Prostate gland (tissue), 2 donors: ENCODE results near the gene SYMPK. TPM values are rescaled to one million over a fixed set of nuclear protein-coding genes. Genes with fewer than 3 reads are reported as not detected.
"Not testable (repeated sequence)": the region's sequence is repeated elsewhere in the genome, so short reads cannot be mapped to it uniquely, and the experiment has no call there.

Experiments used
- DNase-seq: peaks from one replicate; pipeline ENCODE4 v3.0.0-alpha.2; 2019; ENCODE audit warnings: low spot score
- H3K27ac ChIP-seq, 2 donors: fragments of 200-600 bp; sonication (generic); 2 replicates each; pipeline ENCODE4 v1.5.1; 2017 to 2019
- H3K27me3 ChIP-seq: fragments of 200-600 bp; sonication (generic); replicated peaks from 2 replicates; pipeline ENCODE4 v1.5.1; 2019; ENCODE audit not compliant: insufficient read depth
- H3K36me3 ChIP-seq, 2 donors: fragments of 200-600 bp; sonication (generic); 1 replicate in 1 of 2; 2 replicates in 1 of 2; pipeline versions ENCODE4 v1.5.1 to v1.8.1; 2017 to 2019
- H3K4me1 ChIP-seq: fragments of 200-600 bp; sonication (generic); replicated peaks from 2 replicates; pipeline ENCODE4 v1.5.1; 2019
- H3K4me3 ChIP-seq, 2 donors: fragments of 200-600 bp; sonication (generic); 2 replicates each; pipeline ENCODE4 v1.5.1; 2017 to 2019
- H3K9me3 ChIP-seq: fragments of 200-600 bp; sonication (generic); 2 replicates; pipeline ENCODE4 v1.5.1; 2017
- POLR2A ChIP-seq: fragments of 450-650 bp; IDR thresholded peaks from one replicate; pipeline ENCODE4 v1.6.1; 2016; ENCODE audit warnings: antibody characterized with exemption, mild to moderate bottlenecking
- POLR2AphosphoS5 ChIP-seq: sonication (generic); formaldehyde crosslinking; IDR thresholded peaks from one replicate; pipeline ENCODE4 v1.6.1; 2017; ENCODE audit warnings: antibody characterized with exemption
- WGBS: methylation state at CpG from one replicate; pipeline ENCODE4 v1.1.5; 2018; 5-methylcytosine and 5-hydroxymethylcytosine counted together
- intact Hi-C: fragments of 100-400 bp; cut with DNase I; formaldehyde crosslinking; loops from one replicate; pipeline ENCODE4 v1.14.2; 2022
- total RNA-seq, 2 donors: library from RNA; depleted of rRNA; stranded (reverse); fragments of >200 nt; gene quantifications; one replicate each; pipeline ENCODE4 v1.1.0, GENCODE V29; 2016
- TF ChIP-seq, protein P1 (sequence below), 4 experiments: fragments of 200-600 bp in 2 of 4; fragments of 450-650 bp in 2 of 4; sonication (generic) in 2 of 4; IDR thresholded peaks; 1 replicate in 3 of 4; 2 replicates in 1 of 4; pipeline ENCODE4 v1.5.1; 2016 to 2019; ENCODE audit warnings: antibody characterized with exemption in 4 of 4, mild to moderate bottlenecking in 2 of 4, moderate library complexity in 2 of 4

The SYMPK gene
- total RNA-seq, 2 donors from 2014 or later: 76.4 to 104 TPM

DNA sequence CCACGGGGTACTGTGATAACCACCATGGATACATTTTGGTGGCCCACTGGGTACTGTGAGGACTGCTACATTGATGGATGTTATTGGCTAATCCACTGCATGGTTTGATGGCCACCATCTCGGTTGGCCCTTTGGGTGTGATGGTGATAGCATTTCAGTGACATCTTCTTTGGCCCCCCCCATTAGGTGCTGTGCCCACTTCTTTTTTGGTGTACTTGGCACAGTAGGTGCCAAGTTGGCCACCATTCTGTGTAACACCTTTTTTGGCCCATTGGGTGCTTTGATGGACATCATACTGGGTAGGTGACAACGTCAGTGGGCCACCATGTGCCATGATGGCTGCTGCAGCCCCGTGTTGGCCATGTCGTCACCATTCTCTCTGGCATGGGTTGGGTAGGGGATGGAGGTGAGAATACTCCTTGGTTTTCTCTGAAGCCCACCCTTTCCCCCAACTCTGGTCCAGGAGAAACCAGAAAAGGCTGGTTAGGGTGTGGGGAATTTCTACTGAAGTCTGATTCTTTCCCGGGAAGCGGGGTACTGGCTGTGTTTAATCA is 10.3 kb upstream of the SYMPK start:
- H3K4me1 ChIP-seq: peaks cover 2% of the 10 kb centered on the region

DNA sequence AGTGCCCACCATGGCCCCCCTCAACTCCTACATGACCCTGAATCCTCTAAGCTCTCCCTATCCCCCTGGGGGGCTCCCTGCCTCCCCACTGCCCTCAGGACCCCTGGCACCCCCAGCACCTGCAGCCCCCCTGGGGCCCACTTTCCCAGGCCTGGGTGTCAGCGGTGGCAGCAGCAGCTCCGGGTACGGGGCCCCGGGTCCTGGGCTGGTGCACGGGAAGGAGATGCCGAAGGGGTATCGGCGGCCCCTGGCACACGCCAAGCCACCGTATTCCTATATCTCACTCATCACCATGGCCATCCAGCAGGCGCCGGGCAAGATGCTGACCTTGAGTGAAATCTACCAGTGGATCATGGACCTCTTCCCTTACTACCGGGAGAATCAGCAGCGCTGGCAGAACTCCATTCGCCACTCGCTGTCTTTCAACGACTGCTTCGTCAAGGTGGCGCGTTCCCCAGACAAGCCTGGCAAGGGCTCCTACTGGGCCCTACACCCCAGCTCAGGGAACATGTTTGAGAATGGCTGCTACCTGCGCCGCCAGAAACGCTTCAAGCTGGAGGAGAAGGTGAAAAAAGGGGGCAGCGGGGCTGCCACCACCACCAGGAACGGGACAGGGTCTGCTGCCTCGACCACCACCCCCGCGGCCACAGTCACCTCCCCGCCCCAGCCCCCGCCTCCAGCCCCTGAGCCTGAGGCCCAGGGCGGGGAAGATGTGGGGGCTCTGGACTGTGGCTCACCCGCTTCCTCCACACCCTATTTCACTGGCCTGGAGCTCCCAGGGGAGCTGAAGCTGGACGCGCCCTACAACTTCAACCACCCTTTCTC is 9.4 kb upstream of the SYMPK start:
- Histone ChIP-seq H3K4me1 (no peaks in the 10 kb centered on the region), H3K9me3 (no peaks in the 10 kb centered on the region), H3K4me3 (no peak overlapping the region), H3K36me3 (no peaks in the 10 kb centered on the region), H3K27me3 (no peaks in the 10 kb centered on the region), H3K27ac (no peak overlapping the region)
- 96% methylated on average over 34 of the region's 34 CpGs for WGBS
- intact Hi-C loops: no loop called here
- no peak for DNase-seq
- TF ChIP-seq POLR2A: no peak
- TF ChIP-seq, protein P1, sequence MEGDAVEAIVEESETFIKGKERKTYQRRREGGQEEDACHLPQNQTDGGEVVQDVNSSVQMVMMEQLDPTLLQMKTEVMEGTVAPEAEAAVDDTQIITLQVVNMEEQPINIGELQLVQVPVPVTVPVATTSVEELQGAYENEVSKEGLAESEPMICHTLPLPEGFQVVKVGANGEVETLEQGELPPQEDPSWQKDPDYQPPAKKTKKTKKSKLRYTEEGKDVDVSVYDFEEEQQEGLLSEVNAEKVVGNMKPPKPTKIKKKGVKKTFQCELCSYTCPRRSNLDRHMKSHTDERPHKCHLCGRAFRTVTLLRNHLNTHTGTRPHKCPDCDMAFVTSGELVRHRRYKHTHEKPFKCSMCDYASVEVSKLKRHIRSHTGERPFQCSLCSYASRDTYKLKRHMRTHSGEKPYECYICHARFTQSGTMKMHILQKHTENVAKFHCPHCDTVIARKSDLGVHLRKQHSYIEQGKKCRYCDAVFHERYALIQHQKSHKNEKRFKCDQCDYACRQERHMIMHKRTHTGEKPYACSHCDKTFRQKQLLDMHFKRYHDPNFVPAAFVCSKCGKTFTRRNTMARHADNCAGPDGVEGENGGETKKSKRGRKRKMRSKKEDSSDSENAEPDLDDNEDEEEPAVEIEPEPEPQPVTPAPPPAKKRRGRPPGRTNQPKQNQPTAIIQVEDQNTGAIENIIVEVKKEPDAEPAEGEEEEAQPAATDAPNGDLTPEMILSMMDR (IDR thresholded peaks at IDR 0.05): no peak
- TF ChIP-seq POLR2AphosphoS5: no peak

More for the DNA sequence above, 10.3 kb upstream of the SYMPK start:
- intact Hi-C loops: no loop called here
- DNase-seq: no peak
- TF ChIP-seq POLR2A: no peak
- TF ChIP-seq, protein P1 (IDR thresholded peaks at IDR 0.05): no peak
- TF ChIP-seq POLR2AphosphoS5: no peak
- WGBS: 87% methylated on average over 7 of the region's 7 CpGs
- Histone ChIP-seq H3K27ac (no peak overlapping the region), H3K9me3 (no peaks in the 10 kb centered on the region), H3K36me3 (no peaks in the 10 kb centered on the region), H3K4me3 (no peak overlapping the region), H3K27me3 (no peaks in the 10 kb centered on the region)

DNA sequence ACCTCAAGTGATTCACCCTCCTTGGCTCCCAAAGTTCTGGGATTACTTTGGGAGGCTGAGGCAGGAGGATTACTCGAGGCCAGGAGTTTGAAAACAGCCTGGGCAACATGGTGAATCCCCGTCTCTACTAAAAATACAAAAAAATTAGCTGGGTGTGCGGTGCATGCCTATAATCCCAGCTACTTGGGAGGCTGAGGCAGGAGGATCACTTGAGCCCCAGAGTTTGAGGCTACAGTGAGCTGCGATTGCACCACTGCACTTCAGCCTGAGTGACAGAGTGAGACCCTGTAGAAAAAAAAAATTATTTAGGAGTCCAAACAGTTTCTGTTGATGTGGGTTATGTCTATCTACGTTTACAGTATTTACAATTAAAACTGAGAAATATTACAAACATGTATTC is 7.9 kb upstream of the SYMPK start:
- WGBS: 87% methylated on average over 5 of the region's 5 CpGs
- no peak for DNase-seq
- no peaks in the 10 kb centered on the region for H3K9me3 ChIP-seq
- TF ChIP-seq POLR2AphosphoS5 (no peak), POLR2A (no peak)
- TF ChIP-seq, protein P1 (IDR thresholded peaks at IDR 0.05): no peak
- H3K36me3 ChIP-seq: no peaks in the 10 kb centered on the region
- H3K27ac ChIP-seq: no peak overlapping the region
- H3K27me3 ChIP-seq: no peaks in the 10 kb centered on the region
- intact Hi-C loops: no loop called here
- no peaks in the 10 kb centered on the region for H3K4me1 ChIP-seq
- no peak overlapping the region for H3K4me3 ChIP-seq

GRCh38 chr19:45867241-45867640 is 4.3 kb upstream of the SYMPK start:
- intact Hi-C loops: not testable (repeated sequence)

DNA sequence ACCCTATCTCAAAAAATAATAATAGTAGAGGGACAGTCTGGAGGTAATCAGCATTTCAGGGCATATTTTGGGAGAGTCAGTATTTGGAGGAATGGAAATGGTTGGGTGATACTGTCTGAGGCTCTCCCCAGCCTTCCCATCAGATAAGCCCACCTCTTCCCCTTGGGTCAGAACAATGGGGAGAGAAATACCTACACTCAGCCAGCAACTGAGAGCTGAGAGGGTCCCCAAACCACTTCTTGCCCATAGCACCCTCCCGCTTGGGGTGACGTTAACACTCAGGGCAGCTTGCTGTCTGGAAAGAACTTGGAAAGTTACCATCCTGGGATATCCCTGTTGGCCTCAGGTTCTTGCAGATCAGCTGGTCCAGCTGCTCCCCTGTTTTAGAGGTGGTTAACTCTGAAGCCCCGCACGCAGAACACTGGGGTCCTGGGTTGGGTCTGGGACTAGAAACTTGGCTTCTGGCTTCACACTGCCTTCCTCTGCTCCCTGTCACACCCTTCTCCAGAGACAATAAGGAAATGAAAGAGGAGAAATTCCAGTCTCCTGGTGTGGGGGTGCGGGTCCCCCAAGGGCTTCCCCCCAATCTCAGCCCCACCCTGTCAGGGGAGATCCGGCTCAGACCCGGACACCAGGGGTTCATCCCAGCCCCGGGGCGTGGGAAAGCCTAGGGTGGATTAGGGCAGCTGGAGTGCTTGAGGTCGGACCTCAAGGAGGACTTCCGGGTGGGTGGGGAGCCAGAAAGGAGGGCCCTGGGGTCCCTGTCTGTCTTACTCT is 3.6 kb upstream of the SYMPK start:
- DNase-seq: no peak
- Histone ChIP-seq H3K4me1 (peaks cover 3% of the 10 kb centered on the region), H3K27me3 (no peaks in the 10 kb centered on the region), H3K4me3 (no peak overlapping the region), H3K9me3 (no peaks in the 10 kb centered on the region), H3K36me3 (no peaks in the 10 kb centered on the region), H3K27ac (no peak overlapping the region)
- intact Hi-C loops: no loop called here
- 68% methylated on average over 11 of the region's 11 CpGs for WGBS
- TF ChIP-seq, protein P1 (IDR thresholded peaks at IDR 0.05): no peak
- no peak for TF ChIP-seq POLR2AphosphoS5
- TF ChIP-seq POLR2A: no peak

More at GRCh38 chr19:45867241-45867640, 4.3 kb upstream of the SYMPK start:
- H3K27ac ChIP-seq, H3K4me3 ChIP-seq, H3K27me3 ChIP-seq, H3K9me3 ChIP-seq, H3K4me1 ChIP-seq, H3K36me3 ChIP-seq, DNase-seq: not testable (repeated sequence)
- 76% methylated on average over 4 of the region's 4 CpGs for WGBS
